Right cardiac atrium (tissue), 5 donors: ENCODE measurements around the gene VASH2. TPM values are rescaled to one million over a fixed set of nuclear protein-coding genes. Genes with fewer than 3 reads are reported as not detected.
"Not testable (repeated sequence)": the region's sequence is repeated elsewhere in the genome, so short reads cannot be mapped to it uniquely, and the experiment has no call there.

Experiments
- ATAC-seq, 2 donors: fragments of 200-7000 bp; cut with Tn5 transposase; one replicate each; pipeline versions ENCODE4 v1.8.0 to v1.9.1; 2020; ENCODE audit warnings: moderate library complexity in 2 of 2, mild to moderate bottlenecking in 1 of 2
- DNase-seq, 3 donors: peaks; one replicate each; pipeline ENCODE4 v3.0.0-alpha.2; 2020
- H3K27ac ChIP-seq: one replicate; pipeline ENCODE4 v1.5.1; 2013; ENCODE audit warnings: mild to moderate bottlenecking, low read length, control low read depth, moderate library complexity
- H3K27me3 ChIP-seq: one replicate; pipeline ENCODE4 v1.6.1; 2013; ENCODE audit not compliant: control insufficient read depth, insufficient read depth
- H3K4me1 ChIP-seq: one replicate; pipeline ENCODE4 v1.6.1; 2013; ENCODE audit warnings: low read length; ENCODE audit not compliant: control insufficient read depth, insufficient read depth
- H3K4me3 ChIP-seq: one replicate; pipeline ENCODE4 v1.5.1; 2013; ENCODE audit warnings: low read length, control low read depth
- H3K9me3 ChIP-seq: one replicate; pipeline ENCODE4 v1.6.1; 2013; ENCODE audit warnings: low read length; ENCODE audit not compliant: control insufficient read depth
- WGBS: extraction: QIAGEN DNeasy Blood & Tissue Kit; methylation state at CpG from one replicate; pipeline ENCODE4 v1.1.7; 2013; 5-methylcytosine and 5-hydroxymethylcytosine counted together
- intact Hi-C, 4 donors: fragments of 100-400 bp; cut with DNase I; formaldehyde crosslinking; loops; one replicate each; pipeline versions ENCODE4 v1.11.0 to v1.14.0; 2022 to 2023
- polyA plus RNA-seq: library from polyadenylated mRNA; stranded (reverse); fragments of 200-250 nt; gene quantifications from one replicate; pipeline ENCODE4 v1.2.3, GENCODE V29; 2013
- total RNA-seq, 4 donors: library from RNA; stranded (reverse); fragmentation: NEBNext Ultra II Directional; extraction: Animal tissue kit (Norgen Biotek cat#: 25700); gene quantifications; one replicate each; pipeline ENCODE4 v1.2.1, GENCODE V29; 2021
- donor health status: healthy with polysubstance abuse.
- donor health status: DM: no; HTN: yes; CAD: no.
- donor health status: DM: no; HTN: no; CAD: no.
- donor health status: DM: no; HTN: yes; CAD: no; lungs with severe emphysema.
- donor health status: DM: yes; HTN: yes; CAD: no.

The VASH2 gene
- total and polyA plus RNA-seq, 5 donors = 0.50 to 1.3 (median 1.0) TPM

GRCh38 chr1:212958175-212958574 lies 7.8 kb downstream of the VASH2 start:
- WGBS = 60% methylated on average over 10 of the region's 10 CpGs

GRCh38 chr1:212959266-212960220 lies 9.2 kb downstream of the VASH2 start:
- DNase-seq (no peak), ATAC-seq (peak in 1 of 2 donors; percentile 28)
- intact Hi-C loops = no loop called here
- Histone ChIP-seq H3K4me3 (no peak overlapping the region), H3K9me3 (no peaks in the 10 kb centered on the region), H3K27me3 (no peaks in the 10 kb centered on the region), H3K4me1 (no peaks in the 10 kb centered on the region), H3K27ac (no peak overlapping the region)
- 86% methylated on average over 18 of the region's 18 CpGs for WGBS

More at GRCh38 chr1:212958175-212958574, 7.8 kb downstream of the VASH2 start:
- intact Hi-C loops = no loop called here
- Histone ChIP-seq H3K9me3 (no peaks in the 10 kb centered on the region), H3K4me1 (no peaks in the 10 kb centered on the region), H3K27me3 (no peaks in the 10 kb centered on the region), H3K27ac (no peak overlapping the region), H3K4me3 (no peak overlapping the region)
- DNase-seq (no peak), ATAC-seq (no peak)

GRCh38 chr1:212960932-212961331 lies 10.6 kb downstream of the VASH2 start:
- intact Hi-C loops = no loop called here
- whole genome bisulfite sequencing = 96% methylated on average over 6 of the region's 6 CpGs
- no peak overlapping the region for H3K27ac ChIP-seq
- ATAC-seq (no peak), DNase-seq (no peak)
- H3K27me3 ChIP-seq = no peaks in the 10 kb centered on the region
- H3K4me3 ChIP-seq = no peak overlapping the region
- no peaks in the 10 kb centered on the region for H3K9me3 ChIP-seq
- H3K4me1 ChIP-seq = no peaks in the 10 kb centered on the region

DNA sequence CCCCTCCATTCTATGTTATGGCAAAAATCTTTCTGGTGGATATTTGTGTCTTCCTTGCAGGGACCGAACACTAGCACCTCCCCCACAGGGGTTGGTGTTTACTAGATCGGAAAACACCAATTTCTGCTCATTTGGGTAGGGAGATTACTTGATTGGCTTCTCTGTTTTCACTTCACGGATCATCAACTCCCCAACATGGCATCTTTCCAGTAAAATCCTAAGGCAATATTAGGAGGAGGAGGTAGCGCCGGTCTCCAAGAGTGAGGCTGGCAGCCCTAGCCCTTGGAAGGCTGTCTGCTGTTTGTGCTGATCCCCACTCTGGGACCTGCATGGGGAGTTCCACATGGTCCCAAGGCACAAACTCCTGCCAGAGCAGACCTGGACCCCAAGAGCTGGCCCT lies 12.2 kb downstream of the VASH2 start:
- Histone ChIP-seq H3K9me3 (no peaks in the 10 kb centered on the region), H3K4me1 (no peaks in the 10 kb centered on the region), H3K27me3 (no peaks in the 10 kb centered on the region), H3K27ac (no peak overlapping the region), H3K4me3 (no peak overlapping the region)
- ATAC-seq (no peak), DNase-seq (no peak)
- intact Hi-C loops = no loop called here
- WGBS = 76% methylated on average over 5 of the region's 5 CpGs

- ATAC-seq (no peak), DNase-seq (no peak)
- H3K27me3 ChIP-seq = no peaks in the 10 kb centered on the region
- 96% methylated on average over 6 of the region's 6 CpGs for WGBS
- H3K9me3 ChIP-seq = no peaks in the 10 kb centered on the region
- no peak overlapping the region for H3K4me3 ChIP-seq
- no peaks in the 10 kb centered on the region for H3K4me1 ChIP-seq
- no peak overlapping the region for H3K27ac ChIP-seq
- intact Hi-C loops = no loop called here
Observed at GRCh38 chr1:212964102-212964501, 13.8 kb downstream of the VASH2 start.

GRCh38 chr1:212964993-212965392 lies 14.7 kb downstream of the VASH2 start:
- H3K27me3 ChIP-seq, intact Hi-C loops, H3K27ac ChIP-seq, H3K4me3 ChIP-seq, ATAC-seq, H3K4me1 ChIP-seq, DNase-seq, H3K9me3 ChIP-seq: not testable (repeated sequence)
- 98% methylated on average over 1 of the region's 1 CpG for WGBS

- no peak overlapping the region for H3K27ac ChIP-seq
- ATAC-seq (no peak), DNase-seq (no peak)
- H3K9me3 ChIP-seq = no peaks in the 10 kb centered on the region
- H3K4me3 ChIP-seq = no peak overlapping the region
- H3K4me1 ChIP-seq = no peaks in the 10 kb centered on the region
- H3K27me3 ChIP-seq = no peaks in the 10 kb centered on the region
- intact Hi-C loops = no loop called here
- 65% methylated on average over 5 of the region's 5 CpGs for WGBS
Observed at GRCh38 chr1:212966616-212967015, 16.3 kb downstream of the VASH2 start.

DNA sequence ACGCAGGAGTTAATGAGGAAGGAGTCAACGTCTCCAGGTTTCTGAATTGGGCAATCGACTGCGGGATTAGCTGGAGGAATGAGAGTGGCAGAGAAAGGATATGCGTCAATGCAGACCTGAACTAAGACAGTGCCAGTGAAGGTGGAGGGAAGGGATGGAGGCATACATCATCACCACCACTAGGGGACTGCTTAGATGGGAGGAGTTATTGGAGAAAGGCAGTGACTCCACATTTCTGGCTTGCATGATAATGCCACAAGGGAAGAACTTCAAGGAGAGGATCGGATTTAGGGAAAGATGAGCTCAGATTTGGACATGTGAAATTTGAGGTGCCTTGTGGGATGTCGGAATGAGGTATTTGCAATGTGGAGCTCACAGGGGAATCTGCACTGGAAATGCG lies 17.5 kb downstream of the VASH2 start:
- H3K4me3 ChIP-seq = no peak overlapping the region
- H3K27me3 ChIP-seq = no peaks in the 10 kb centered on the region
- ATAC-seq = peak in 1 of 2 donors; percentile 43
- no peaks in the 10 kb centered on the region for H3K9me3 ChIP-seq
- no peak overlapping the region for H3K27ac ChIP-seq
- H3K4me1 ChIP-seq = no peaks in the 10 kb centered on the region
- no peak for DNase-seq
- intact Hi-C loops = no loop called here
- WGBS = 86% methylated on average over 8 of the region's 8 CpGs

DNA sequence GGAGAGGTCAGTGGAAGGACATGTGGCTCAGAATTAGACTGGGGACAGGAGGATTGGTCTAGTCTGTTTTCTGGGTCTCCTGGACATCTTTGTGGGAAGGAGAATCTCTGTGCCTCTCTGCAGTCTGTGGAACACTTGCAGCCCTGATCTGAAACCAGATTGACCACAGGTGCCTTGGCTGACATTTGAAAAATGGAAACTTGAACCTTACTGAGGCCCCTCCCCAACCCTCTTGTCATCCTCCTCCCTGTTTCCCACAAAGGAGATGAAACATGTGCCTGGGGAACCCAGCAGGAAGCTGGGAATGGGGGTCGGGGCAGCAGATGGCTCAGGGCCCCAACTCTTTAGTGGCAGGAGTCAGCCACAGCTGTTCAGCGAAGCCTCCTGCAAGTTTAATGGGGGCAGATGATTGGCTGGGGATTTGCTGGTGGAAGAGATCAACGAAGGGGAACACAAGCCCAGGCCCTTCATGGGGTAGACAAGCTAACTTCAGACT lies 18.1 kb downstream of the VASH2 start:
- 71% methylated on average over 3 of the region's 3 CpGs for WGBS

DNA sequence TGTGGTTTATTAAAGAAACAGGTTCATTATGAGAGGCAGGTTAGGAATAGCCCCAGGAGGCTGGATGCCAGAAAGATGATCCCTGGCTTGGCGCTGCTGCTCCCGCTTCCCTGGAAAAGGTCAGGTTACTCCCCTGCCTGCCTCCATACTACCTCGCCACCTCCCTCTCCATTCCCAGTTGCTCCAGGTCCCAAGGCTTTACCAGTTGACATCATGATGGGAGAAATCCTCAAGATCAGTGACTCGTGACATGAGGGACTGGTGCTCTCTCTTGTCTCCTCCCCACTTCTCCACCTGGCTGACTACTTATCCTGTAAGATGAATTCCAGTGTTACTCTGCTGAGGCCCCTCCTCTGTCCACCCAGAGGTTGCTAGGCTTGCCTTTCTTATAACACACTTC lies 19.7 kb downstream of the VASH2 start:
- Histone ChIP-seq H3K27me3 (no peaks in the 10 kb centered on the region), H3K4me3 (no peak overlapping the region), H3K4me1 (no peaks in the 10 kb centered on the region), H3K9me3 (no peaks in the 10 kb centered on the region), H3K27ac (no peak overlapping the region)
- DNase-seq = no peak
- 97% methylated on average over 4 of the region's 4 CpGs for WGBS
- ATAC-seq = no peak
- intact Hi-C loops = no loop called here

More for the DNA sequence above, 18.1 kb downstream of the VASH2 start:
- intact Hi-C loops = no loop called here
- H3K4me3 ChIP-seq = no peak overlapping the region
- H3K27ac ChIP-seq = no peak overlapping the region
- no peaks in the 10 kb centered on the region for H3K9me3 ChIP-seq
- no peaks in the 10 kb centered on the region for H3K4me1 ChIP-seq
- ATAC-seq (no peak), DNase-seq (no peak)
- H3K27me3 ChIP-seq = no peaks in the 10 kb centered on the region

DNA sequence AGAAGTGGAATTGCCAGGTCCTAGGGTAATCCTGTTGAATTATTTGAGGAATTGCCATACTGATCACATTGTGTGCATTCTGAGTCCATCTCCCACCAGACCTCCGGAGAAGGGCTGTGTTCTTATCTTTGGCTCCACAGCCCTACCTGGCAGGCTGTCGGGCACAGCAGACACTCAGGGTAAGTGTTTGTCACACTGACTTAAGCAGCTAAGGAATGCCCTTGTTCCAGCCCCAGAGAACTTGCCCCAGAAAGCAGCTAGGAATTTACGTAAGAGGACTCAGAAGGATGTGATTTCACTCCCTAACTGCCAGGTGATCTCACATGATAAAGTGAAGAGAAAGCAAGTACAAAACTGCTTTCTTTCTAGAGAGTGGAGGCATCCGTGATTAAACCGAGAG lies 21.0 kb downstream of the VASH2 start:
- Histone ChIP-seq H3K4me1 (no peaks in the 10 kb centered on the region), H3K27ac (no peak overlapping the region), H3K27me3 (no peaks in the 10 kb centered on the region), H3K4me3 (no peak overlapping the region), H3K9me3 (no peaks in the 10 kb centered on the region)
- WGBS = 70% methylated on average over 5 of the region's 5 CpGs
- ATAC-seq = no peak
- DNase-seq = no peak
- intact Hi-C loops = no loop called here
